HCT116 (cell line): ENCODE results near the gene FAM171A1.

ENCODE experiments used
- ELF1 ChIP-seq: IDR thresholded peaks from 2 replicates; pipeline ENCODE4 v1.6.1; 2012; ENCODE audit warnings: low read depth, borderline replicate concordance
- EZH2 ChIP-seq: fragments of 200-600 bp; sonication (generic); IDR thresholded peaks from 2 replicates; pipeline ENCODE4 v1.6.1; 2017; ENCODE audit warnings: antibody characterized with exemption, mixed run types
- EZH2phosphoT487 ChIP-seq: fragments of 200-600 bp; IDR thresholded peaks from 2 replicates; pipeline ENCODE4 v1.6.1; 2018; ENCODE audit warnings: antibody characterized with exemption, borderline replicate concordance
- FOSL1 ChIP-seq: IDR thresholded peaks from 2 replicates; pipeline ENCODE4 v1.6.1; 2012; ENCODE audit warnings: low read depth
- POLR2A ChIP-seq: IDR thresholded peaks from 2 replicates; pipeline ENCODE4 v1.7.0; 2011; ENCODE audit warnings: borderline replicate concordance; ENCODE audit not compliant: insufficient read depth, insufficient read length; ENCODE audit errors: extremely low read depth
- POLR2AphosphoS5 ChIP-seq: IDR thresholded peaks from 2 replicates; pipeline ENCODE4 v1.6.1; 2011; ENCODE audit warnings: mild to moderate bottlenecking, low read depth, low read length, moderate library complexity
- RAD21 ChIP-seq: IDR thresholded peaks from 2 replicates; pipeline ENCODE4 v1.6.1; 2012; ENCODE audit warnings: low read depth, mild to moderate bottlenecking
- SIN3A ChIP-seq: IDR thresholded peaks from 2 replicates; pipeline ENCODE4 v1.6.1; 2012; ENCODE audit warnings: low read depth
- YY1 ChIP-seq: IDR thresholded peaks from 2 replicates; pipeline ENCODE4 v1.6.1; 2011; ENCODE audit warnings: low read length, low read depth, moderate library complexity, mild to moderate bottlenecking; ENCODE audit not compliant: insufficient replicate concordance; ENCODE audit errors: extremely low read depth
- ZFX ChIP-seq: fragments of 450-650 bp; IDR thresholded peaks from 2 replicates; pipeline ENCODE4 v1.6.1; 2017
- TF ChIP-seq, protein P1 (sequence below), 3 experiments: fragments of 200-600 bp in 1 of 3; sonication (generic) in 1 of 3; IDR thresholded peaks in 2 of 3; conservative IDR thresholded peaks in 1 of 3; 2 replicates each; pipeline ENCODE4 v1.5.1; 2012 to 2017; ENCODE audit warnings: low read depth in 2 of 3, low read length in 2 of 3, antibody characterized with exemption in 1 of 3, borderline replicate concordance in 1 of 3, control low read depth in 1 of 3, mild to moderate bottlenecking in 1 of 3, mixed read lengths in 1 of 3, mixed run types in 1 of 3, moderate library complexity in 1 of 3; ENCODE audit not compliant: insufficient read depth in 1 of 3
- TF ChIP-seq, protein P2 (sequence below): IDR thresholded peaks from 2 replicates; pipeline ENCODE4 v1.6.1; 2012; ENCODE audit warnings: low read depth

DNA sequence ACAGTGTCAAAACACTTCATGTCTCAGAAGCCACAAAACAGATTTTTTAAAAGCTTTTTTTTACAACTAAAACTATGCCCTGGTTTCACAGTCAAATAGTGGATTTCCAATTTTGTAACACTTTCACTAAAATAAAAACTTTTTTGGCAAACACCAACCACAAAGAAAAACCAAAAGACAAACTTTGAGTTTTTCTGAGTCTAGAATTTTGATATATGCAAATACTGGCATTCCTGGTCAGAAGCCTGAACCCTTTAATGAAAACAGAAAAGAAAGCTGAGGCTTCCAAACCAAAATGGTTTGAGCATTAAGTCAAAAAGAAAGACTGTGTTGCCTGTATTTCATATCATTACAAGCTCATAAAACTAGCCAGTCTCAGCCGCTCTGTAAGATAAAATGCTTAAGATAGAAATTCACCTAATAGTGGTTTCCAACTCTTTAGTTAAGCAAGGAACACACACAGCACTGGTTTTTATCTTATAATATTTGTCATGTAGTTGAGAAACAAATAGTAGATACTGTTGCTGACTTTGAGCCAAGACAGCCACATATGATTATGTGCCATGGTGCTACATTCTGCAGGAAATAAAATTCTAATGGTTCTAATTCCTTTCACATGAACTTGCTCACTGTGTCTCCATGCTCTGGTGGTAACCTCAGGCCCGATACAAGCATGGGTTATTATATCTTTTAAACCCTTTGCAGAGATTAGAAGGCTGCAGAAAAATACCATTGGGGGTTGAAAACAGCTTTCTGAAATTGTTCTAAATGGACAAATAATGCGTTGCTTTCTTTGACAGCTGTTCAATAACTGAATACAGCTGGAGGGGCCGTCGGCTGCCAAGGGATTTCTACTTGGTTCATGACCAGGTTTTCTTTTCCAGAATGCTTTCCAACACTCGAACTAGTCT lies 49.4 kb downstream of the FAM171A1 start:
- TF ChIP-seq POLR2A: no peak
- TF ChIP-seq, protein P1, sequence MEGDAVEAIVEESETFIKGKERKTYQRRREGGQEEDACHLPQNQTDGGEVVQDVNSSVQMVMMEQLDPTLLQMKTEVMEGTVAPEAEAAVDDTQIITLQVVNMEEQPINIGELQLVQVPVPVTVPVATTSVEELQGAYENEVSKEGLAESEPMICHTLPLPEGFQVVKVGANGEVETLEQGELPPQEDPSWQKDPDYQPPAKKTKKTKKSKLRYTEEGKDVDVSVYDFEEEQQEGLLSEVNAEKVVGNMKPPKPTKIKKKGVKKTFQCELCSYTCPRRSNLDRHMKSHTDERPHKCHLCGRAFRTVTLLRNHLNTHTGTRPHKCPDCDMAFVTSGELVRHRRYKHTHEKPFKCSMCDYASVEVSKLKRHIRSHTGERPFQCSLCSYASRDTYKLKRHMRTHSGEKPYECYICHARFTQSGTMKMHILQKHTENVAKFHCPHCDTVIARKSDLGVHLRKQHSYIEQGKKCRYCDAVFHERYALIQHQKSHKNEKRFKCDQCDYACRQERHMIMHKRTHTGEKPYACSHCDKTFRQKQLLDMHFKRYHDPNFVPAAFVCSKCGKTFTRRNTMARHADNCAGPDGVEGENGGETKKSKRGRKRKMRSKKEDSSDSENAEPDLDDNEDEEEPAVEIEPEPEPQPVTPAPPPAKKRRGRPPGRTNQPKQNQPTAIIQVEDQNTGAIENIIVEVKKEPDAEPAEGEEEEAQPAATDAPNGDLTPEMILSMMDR (IDR thresholded peaks at IDR 0.05 in 2 of 3, conservative IDR thresholded peaks at IDR 0.05 in 1 of 3; ENCODE audit: borderline replicate concordance in 1 of 3, insufficient read depth in 1 of 3, low read depth in 2 of 3, low read length in 2 of 3): no peak
- no peak for TF ChIP-seq ELF1
- TF ChIP-seq FOSL1: no peak
- no peak for TF ChIP-seq EZH2
- no peak for TF ChIP-seq YY1
- TF ChIP-seq SIN3A: no peak
- no peak for TF ChIP-seq EZH2phosphoT487
- no peak for TF ChIP-seq ZFX
- TF ChIP-seq, protein P2, sequence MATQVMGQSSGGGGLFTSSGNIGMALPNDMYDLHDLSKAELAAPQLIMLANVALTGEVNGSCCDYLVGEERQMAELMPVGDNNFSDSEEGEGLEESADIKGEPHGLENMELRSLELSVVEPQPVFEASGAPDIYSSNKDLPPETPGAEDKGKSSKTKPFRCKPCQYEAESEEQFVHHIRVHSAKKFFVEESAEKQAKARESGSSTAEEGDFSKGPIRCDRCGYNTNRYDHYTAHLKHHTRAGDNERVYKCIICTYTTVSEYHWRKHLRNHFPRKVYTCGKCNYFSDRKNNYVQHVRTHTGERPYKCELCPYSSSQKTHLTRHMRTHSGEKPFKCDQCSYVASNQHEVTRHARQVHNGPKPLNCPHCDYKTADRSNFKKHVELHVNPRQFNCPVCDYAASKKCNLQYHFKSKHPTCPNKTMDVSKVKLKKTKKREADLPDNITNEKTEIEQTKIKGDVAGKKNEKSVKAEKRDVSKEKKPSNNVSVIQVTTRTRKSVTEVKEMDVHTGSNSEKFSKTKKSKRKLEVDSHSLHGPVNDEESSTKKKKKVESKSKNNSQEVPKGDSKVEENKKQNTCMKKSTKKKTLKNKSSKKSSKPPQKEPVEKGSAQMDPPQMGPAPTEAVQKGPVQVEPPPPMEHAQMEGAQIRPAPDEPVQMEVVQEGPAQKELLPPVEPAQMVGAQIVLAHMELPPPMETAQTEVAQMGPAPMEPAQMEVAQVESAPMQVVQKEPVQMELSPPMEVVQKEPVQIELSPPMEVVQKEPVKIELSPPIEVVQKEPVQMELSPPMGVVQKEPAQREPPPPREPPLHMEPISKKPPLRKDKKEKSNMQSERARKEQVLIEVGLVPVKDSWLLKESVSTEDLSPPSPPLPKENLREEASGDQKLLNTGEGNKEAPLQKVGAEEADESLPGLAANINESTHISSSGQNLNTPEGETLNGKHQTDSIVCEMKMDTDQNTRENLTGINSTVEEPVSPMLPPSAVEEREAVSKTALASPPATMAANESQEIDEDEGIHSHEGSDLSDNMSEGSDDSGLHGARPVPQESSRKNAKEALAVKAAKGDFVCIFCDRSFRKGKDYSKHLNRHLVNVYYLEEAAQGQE: no peak
- no peak for TF ChIP-seq POLR2AphosphoS5
- no peak for TF ChIP-seq RAD21
